ENCODE data around the gene SPATA31C1.
"Not testable (repeated sequence)": the region's sequence is repeated elsewhere in the genome, so short reads cannot be mapped to it uniquely, and the experiment has no call there.

Gene SPATA31C1

DNA sequence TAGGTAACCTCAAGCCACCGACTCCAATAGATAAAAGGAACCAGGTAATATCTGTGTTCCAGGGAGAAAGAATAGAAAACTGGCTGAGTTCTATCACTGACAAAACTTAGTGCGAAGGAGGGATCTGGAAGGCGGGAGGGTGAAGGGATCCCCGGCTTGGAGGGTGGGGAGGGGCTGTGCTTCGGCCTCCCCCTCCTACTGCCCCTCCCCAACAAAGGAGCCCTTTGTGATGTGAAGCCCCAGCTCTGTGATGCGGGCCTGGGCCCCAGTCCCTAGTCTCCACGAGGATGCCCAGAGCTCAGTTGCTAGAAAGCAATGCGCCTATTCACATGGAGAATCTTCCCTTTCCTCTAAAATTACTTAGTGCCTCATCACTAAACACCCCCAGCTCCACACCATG is at the start of gene SPATA31C1:
SPATA31C1 (plus strand) TSS at position 301 of the 400 bp plus-strand sequence.
- DNase-seq: not testable (repeated sequence)

DNA sequence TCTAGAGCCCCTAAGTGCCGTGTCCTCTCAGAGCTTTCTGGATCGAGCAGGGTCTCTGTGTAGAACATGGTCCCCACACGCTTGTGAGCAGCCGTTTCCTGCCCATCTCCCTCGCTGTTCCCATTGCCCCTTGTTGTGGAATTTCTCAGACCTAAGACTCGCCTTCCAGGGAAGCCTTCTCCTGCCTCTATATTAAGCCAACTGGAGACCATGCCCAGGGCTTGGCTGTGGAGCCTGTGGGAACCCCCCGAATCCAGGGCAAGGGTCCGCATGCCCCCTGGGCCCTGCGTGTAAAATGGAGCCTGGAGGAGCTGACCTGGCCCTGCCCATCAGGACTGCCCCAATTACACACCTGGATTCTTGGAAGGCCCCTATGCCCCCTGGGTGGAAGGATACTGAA is 49.6 kb upstream of the SPATA31C1 start:
- no peak for DNase-seq

DNA sequence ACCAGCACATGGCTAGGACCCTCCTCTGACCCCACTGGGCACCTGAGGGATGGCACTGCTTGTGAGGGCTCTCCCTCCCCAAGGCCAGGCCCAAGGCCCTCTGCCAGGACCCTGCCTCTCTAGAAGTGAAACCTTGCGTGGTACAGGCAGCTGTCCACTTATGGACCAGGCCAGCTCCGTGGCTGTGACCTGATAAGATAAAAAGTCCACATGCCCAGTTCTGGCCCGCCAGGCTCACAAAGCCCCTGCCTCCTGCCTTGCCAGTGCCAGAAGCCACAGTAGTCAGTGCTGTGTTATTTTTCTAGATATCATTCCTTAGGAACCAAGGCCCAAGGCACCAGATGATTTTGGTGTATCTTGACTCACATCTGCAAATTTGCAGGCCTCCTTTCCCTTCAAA is 49.1 kb upstream of the SPATA31C1 start:
- DNase-seq: no peak

DNA sequence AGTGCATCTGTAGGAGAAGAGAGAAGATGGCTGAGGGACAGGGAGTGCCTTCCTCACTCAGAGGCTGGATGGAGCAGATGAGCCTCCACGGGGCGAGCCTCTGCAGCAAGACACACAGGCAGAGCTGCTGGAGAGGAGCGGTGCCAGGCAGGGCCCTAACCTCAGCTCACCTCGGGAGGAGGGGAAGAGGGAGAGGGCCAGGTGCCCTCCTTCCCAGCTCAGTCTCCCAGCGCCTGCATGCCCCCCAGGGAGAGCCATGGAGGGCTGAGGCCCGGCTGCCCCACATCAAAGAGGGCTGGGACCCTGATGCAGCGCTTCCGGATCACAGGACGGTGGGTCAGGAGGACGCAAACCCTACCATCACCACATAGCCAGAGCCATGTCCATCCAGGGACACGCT is 48.7 kb upstream of the SPATA31C1 start:
- no peak for DNase-seq

- no peak for DNase-seq
Measured at GRCh38 chr9:87871425-87872078, 46.2 kb upstream of the SPATA31C1 start.

GRCh38 chr9:87872079-87872624 is 45.6 kb upstream of the SPATA31C1 start:
- peak; percentile 24 to 65 for DNase-seq

GRCh38 chr9:87873607-87874303 is 44.0 kb upstream of the SPATA31C1 start:
- no peak for DNase-seq

DNA sequence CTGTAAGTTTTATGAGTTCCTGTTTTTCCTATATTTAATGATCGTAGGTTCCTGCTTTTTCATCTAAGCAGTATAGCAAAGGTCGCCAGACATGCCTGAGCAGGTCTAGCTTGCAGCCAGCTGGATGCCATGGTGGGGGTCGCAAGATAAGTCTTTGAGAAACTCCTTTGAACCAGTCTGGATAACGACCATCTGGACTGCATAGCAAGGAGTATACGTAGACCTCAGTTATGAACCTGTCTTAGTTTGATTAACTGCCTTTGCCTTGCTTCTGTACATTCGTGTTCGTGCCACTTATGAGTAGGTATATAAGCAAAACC is 43.5 kb upstream of the SPATA31C1 start:
- DNase-seq: peak; percentile 9 to 57

DNA sequence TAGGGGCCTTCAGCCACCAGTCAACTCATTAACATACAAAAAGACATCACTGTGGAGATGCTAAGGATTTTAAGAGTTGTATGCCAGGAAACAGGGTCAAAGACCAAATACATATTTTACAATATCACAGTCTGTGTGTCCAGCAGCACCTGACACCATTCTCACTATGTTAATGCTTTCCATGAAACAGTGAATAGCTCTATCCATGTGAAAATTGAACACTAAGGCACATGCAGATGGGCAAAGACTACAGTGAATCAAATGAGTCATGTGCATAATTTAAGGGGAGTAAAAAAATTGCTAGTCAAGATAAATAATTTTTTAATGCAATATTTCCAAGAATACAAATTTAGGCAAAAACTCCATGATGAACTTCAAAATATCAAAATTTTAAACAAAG is 42.7 kb upstream of the SPATA31C1 start:
- DNase-seq: no peak

- DNase-seq: no peak
Measured at GRCh38 chr9:87875831-87876545, 41.8 kb upstream of the SPATA31C1 start.

GRCh38 chr9:87876708-87877107 is 41.1 kb upstream of the SPATA31C1 start:
- no peak for DNase-seq

DNA sequence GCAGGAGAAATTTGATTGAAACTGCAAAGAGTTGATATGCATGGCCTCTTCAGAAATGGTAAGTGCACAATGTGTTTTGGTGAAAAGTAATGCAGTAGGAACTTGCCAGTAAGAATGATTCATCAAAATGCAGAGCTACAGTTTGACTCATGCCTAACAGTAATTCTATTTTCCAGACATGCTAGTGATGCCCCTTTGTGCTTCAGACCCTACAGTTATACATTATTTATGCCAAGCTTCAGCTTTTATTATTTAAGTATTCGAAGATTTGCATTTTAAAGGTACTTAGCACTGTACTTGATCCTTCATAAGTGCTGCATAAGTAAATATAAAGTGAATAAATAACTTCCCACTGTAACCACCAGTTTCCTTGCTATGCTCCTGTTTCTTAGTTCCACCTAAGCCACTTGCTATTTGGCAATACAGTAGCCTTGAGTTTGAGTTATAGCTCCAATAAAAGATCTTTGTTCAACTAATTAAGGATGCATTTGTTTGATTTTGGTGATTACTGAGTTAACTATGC is 38.7 kb upstream of the SPATA31C1 start:
- DNase-seq: no peak

DNA sequence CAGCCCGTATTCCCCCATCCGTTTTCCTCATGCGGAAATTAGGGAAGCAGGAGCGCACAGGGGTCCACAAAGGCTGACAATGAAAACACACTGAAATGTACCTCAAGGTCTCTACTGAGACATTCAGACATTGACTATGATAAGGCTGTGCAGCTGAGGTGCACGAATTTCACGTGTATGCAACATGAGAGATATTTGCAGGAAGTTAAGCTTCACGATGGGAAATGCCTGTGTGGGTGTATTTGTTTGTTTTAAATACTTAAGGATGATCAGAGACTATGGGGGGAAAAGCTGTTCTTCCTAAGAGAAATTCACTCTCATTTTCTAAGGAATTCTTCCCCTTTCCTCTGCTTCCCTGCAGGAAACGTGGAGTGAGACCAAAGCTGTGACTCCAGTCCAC is 37.6 kb upstream of the SPATA31C1 start:
- DNase-seq: no peak

DNA sequence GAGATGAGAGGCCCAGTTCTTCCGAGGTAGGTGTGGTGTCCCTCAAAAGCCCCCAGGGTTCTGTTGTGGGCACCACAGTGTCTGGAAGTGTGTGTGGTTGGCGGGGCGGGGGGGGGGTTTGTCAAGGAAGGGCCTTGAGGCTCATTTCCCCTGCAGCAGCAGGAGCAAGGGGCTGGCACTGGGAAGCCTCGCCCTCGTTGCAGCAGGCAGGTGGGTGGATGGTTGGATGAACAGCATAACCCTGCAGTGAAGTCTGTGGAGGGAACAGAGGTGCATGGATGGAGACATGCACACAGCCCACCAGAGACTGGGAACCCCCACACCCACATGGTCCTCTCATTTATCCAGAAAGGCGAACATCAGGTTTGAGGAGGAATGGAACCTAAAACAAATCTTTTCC is 37.1 kb upstream of the SPATA31C1 start:
- no peak for DNase-seq

GRCh38 chr9:87882627-87883026 is 35.1 kb upstream of the SPATA31C1 start, which contains the start of gene SPATA31E1:
TSS of gene SPATA31E1 (plus strand) at chr9:87882877. CDS start at chr9:87882892, 15 bp downstream.
- DNase-seq: peak in 1 of 2 experiments; percentile 43

DNA sequence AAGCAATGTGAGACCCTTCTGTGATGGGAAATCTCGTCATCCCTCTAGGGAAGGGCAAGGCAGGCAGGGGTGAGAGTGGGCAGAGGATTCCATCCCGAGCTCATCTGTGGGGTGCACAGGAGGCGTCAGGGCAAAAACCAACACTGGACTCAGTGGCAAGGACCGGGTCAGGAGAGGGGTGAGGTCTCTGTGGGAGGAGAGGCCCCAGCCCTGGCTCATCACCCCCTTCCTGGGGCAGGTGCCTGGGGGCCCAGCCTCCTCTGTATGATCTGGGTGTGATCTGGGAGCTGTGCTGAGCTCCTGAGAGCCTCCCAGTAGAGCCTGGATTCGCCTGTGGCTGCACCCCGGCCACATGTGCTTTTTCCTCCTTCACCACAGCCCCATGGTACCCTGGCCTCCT is 34.5 kb upstream of the SPATA31C1 start:
- DNase-seq: no peak

DNA sequence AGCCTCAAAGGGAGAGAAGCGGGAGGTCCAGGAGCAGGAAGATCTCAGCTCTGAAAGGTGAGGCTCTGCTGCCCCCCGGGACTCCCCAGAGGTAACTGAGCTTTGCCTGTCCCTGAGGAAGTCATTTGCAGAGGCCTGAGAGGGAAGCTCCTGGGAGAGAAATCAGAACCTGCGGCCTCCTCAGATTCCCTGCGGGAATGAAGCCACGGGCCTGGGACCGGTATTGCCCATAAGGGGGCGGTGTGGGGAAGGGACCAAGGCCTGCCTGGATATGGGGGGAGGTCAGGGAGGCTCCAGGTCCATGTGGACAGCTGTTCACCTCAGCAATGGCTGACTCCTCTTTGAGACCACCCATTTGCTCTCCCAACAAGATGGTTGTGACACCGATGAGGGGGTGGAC is 33.8 kb upstream of the SPATA31C1 start:
- no peak for DNase-seq

DNA sequence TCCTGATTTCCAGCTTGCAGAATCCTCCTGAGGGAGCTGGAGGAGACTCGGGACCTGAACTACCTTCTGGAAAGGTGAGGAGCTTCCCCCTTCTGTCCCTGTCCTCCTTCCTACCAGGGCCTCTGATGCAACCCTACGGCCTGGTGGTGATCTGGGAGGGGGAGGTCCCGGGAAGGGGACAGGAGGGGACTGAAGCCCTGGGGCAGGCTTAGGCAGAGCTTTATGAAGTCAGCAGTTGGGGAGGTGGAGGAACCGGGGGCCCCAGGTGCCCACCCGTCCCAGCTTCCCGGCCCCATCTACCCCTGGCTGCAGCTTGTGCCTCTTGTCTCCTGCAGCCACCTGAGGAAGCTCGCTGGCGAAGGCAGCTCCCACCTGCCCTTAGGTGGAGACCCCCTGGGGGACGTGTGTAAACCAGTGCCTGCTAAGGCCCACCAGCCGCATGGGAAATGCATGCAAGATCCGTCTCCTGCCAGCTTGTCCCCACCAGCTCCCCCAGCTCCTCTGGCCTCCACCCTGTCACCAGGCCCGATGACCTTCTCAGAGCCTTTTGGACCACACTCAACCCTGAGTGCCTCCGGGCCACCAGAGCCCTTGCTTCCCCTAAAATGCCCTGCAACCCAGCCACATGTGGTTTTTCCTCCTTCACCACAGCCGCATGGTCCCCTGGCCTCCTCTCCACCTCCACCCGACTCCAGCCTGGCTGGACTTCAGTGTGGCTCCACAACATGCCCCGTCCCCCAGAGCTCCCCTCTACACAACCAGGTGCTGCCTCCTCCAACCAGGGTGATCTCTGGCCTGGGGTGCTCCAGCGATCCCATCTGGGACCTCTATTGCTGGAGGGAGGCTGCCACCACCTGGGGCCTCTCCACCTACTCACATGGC is 32.9 kb upstream of the SPATA31C1 start:
- no peak for DNase-seq

GRCh38 chr9:87885484-87886189 is 32.1 kb upstream of the SPATA31C1 start:
- no peak for DNase-seq

- DNase-seq: peak in 1 of 2 experiments; percentile 21
Measured at GRCh38 chr9:87886210-87886932, 31.4 kb upstream of the SPATA31C1 start.

DNA sequence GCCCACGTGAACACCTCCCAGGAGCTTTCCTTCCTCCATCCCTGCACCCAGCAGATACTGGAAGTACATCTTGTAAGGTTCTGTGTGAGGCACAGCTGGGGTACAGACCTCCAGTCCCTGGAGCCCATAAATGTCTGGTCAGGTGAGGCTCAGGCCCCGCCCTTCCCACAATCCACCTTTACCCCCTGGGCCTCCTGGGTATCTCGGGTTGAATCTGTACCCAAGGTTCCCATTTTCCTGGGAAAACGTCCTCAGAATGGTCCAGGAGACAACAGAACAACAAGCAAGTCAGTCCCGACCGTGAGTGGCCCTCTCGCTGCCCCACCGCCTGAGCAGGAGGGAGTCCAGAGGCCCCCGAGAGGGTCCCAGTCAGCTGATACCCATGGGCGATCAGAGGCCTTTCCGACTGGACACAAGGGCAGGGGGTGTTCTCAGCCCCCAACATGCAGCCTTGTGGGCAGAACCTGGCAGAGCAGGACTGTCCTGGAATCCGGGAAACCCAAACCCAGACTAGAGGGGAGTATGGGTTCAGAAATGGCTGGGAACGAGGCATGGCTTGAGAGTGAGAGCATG is 30.7 kb upstream of the SPATA31C1 start:
- no peak for DNase-seq
